Stimulated activated CD8-positive, alpha-beta memory T cell treated with anti-CD3 and anti-CD28 coated beads, Interleukin-12 subunit alpha, Interleukin-12 subunit beta, amount 100 ng/mL, for 24 hours (primary cell): Measurements from ENCODE around the gene PCDHA12.
"Not testable (repeated sequence)": the region's sequence is repeated elsewhere in the genome, so short reads cannot be mapped to it uniquely, and the experiment has no call there.

ENCODE experiments used
- DNase-seq: peaks from one replicate; pipeline ENCODE4 v3.0.0-alpha.2; 2020; ENCODE audit errors: extremely low read depth

The PCDHA12 gene, protein sequence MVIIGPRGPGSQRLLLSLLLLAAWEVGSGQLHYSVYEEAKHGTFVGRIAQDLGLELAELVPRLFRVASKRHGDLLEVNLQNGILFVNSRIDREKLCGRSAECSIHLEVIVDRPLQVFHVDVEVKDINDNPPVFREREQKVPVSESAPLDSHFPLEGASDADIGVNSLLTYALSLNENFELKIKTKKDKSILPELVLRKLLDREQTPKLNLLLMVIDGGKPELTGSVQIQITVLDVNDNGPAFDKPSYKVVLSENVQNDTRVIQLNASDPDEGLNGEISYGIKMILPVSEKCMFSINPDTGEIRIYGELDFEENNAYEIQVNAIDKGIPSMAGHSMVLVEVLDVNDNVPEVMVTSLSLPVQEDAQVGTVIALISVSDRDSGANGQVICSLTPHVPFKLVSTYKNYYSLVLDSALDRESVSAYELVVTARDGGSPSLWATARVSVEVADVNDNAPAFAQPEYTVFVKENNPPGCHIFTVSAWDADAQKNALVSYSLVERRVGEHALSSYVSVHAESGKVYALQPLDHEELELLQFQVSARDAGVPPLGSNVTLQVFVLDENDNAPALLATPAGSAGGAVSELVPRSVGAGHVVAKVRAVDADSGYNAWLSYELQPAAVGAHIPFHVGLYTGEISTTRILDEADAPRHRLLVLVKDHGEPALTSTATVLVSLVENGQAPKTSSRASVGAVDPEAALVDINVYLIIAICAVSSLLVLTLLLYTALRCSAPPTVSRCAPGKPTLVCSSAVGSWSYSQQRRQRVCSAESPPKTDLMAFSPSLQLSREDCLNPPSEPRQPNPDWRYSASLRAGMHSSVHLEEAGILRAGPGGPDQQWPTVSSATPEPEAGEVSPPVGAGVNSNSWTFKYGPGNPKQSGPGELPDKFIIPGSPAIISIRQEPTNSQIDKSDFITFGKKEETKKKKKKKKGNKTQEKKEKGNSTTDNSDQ

GRCh38 chr5:140875085-140876065 lies at the start of gene PCDHA12:
Gene PCDHA12, plus strand, starts transcription at chr5:140875308. Its CDS starts 165 bp downstream, at chr5:140875473.
- no peak for DNase-seq

DNA sequence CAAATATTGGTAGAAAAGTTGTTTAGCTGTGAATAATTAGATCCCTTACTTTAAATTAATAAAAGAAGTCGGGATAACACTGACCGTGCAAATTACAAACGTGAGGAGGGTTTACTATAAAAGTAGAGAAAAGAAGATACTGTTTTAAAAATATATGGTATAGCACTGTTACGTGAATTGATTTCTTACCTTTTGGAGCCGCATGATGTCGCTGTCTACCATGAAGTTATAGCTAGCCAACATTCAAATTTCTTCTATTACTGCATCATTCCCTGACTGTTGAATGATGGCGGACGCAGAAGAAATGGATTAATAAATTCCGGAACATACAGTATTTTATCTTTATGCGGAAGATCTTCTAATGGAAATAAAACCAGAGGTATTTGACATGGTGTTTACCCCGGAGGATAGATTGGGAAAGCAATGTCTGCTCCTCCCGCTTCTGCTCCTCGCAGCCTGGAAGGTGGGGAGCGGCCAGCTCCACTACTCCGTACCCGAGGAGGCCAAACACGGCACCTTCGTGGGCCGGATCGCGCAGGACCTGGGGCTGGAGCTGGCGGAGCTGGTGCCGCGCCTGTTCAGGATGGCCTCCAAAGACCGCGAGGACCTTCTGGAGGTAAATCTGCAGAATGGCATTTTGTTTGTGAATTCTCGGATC lies 47.3 kb upstream of the PCDHA12 start, which contains the start of gene PCDHA6:
PCDHA6 (plus strand) TSS at position 257 of the 658 bp plus-strand sequence; CDS start at position 389, 132 bp downstream.
- no peak for DNase-seq

DNA sequence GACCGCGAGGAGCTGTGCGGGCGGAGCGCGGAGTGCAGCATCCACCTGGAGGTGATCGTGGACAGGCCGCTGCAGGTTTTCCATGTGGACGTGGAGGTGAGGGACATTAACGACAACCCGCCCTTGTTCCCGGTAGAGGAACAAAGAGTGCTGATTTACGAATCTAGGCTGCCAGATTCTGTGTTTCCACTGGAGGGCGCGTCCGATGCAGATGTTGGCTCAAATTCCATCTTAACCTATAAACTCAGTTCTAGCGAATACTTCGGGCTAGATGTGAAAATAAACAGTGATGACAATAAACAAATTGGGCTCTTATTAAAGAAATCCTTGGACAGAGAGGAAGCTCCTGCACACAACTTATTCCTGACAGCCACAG lies 46.8 kb upstream of the PCDHA12 start:
- no peak for DNase-seq

- DNase-seq, result not testable (repeated sequence)
These were observed 45.3 kb upstream of the PCDHA12 start for GRCh38 chr5:140829511-140830501.

DNA sequence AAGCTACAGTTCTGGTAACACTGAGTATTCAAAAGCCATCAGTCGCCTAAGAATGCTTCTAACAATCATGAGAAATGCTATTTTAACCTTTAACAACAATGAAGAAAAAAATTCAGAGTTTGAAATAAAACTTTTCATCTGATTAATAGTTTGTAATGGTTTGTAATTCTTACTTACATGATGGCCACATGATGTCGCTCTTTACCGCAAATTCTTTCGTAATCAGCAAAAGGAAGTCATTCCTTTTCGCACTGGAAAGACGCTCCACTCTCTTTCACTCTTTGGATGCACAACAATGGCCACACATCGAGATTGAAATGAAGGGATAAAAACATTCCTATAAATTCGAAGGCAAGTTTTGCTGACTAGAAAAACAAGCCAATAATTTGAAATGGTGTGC lies 41.1 kb upstream of the PCDHA12 start, which contains the start of gene PCDHA7:
PCDHA7 (plus strand) TSS at position 277 of the 400 bp plus-strand sequence; CDS start at position 392, 115 bp downstream.
- DNase-seq, result no peak

DNA sequence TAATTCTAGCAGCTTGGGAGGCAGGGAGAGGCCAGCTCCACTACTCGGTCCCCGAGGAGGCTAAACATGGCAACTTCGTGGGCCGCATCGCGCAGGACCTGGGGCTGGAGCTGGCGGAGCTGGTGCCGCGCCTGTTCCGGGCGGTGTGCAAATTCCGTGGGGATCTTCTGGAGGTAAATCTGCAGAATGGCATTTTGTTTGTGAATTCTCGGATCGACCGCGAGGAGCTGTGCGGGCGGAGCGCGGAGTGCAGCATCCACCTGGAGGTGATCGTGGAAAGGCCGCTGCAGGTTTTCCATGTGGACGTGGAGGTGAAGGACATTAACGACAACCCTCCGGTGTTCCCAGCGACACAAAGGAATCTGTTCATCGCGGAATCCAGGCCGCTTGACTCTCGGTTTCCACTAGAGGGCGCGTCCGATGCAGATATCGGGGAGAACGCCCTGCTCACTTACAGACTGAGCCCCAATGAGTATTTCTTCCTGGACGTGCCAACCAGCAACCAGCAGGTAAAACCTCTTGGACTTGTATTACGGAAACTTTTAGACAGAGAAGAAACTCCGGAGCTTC lies 40.6 kb upstream of the PCDHA12 start:
- not testable (repeated sequence) for DNase-seq

DNA sequence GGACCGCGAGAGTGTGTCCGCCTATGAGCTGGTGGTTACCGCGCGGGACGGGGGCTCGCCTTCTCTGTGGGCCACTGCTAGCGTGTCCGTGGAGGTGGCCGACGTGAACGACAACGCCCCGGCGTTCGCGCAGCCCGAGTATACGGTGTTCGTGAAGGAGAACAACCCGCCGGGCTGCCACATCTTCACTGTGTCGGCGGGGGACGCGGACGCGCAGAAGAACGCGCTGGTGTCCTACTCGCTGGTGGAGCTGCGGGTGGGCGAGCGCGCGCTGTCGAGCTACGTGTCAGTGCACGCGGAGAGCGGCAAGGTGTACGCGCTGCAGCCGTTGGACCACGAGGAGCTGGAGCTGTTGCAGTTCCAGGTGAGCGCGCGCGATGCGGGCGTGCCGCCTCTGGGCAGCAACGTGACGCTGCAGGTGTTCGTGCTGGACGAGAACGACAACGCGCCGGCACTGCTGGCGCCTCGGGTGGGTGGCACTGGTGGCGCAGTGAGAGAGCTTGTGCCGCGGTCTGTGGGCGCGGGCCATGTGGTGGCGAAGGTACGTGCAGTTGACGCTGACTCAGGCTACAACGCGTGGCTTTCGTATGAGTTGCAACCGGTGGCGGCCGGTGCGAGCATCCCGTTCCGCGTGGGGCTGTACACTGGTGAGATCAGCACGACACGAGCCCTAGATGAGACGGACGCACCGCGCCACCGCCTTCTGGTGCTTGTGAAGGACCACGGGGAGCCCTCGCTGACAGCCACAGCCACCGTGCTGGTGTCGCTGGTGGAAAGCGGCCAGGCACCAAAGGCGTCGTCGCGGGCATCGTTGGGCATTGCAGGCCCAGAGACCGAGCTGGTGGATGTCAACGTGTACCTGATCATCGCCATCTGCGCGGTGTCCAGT lies 39.2 kb upstream of the PCDHA12 start:
- DNase-seq, result no peak

GRCh38 chr5:140840978-140841962 lies 33.8 kb upstream of the PCDHA12 start, which contains the start of gene PCDHA8:
Gene PCDHA8, plus strand, starts transcription at chr5:140841187. Its CDS starts 135 bp downstream, at chr5:140841322.
- DNase-seq, result no peak

GRCh38 chr5:140842798-140843733 lies 32.0 kb upstream of the PCDHA12 start:
- DNase-seq, result no peak

DNA sequence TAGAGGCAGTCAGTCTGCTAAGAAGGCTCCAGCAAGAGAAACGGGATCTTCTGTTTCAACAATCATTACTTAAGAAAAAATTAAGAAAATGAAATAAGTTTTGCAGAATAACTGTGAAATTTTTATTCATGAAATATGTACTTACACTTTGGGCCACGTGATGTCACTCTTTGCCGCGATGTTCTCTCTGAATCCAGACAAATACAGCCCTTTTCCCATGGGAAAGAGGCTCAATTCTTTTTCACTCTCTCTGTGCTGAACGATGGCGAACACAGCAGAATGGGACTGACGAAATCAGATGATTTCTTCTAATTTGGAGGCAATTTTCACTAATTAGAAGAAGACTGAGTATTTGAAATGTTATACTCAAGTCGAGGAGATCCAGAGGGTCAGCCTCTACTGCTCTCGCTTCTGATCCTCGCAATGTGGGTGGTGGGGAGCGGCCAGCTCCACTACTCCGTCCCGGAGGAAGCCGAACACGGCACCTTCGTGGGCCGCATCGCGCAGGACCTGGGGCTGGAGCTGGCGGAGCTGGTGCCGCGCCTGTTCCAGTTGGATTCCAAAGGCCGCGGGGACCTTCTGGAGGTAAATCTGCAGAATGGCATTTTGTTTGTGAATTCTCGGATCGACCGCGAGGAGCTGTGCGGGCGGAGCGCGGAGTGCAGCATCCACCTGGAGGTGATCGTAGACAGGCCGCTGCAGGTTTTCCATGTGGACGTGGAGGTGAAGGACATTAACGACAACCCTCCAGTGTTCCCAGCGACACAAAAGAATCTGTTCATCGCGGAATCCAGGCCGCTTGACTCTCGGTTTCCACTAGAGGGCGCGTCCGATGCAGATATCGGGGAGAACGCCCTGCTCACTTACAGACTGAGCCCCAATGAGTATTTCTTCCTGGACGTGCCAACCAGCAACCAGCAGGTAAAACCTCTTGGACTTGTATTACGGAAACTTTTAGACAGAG lies 26.7 kb upstream of the PCDHA12 start, which contains the start of gene PCDHA9:
PCDHA9 (plus strand) TSS at position 244 of the 964 bp plus-strand sequence; CDS start at position 358, 114 bp downstream.
- not testable (repeated sequence) for DNase-seq

GRCh38 chr5:140849831-140850634 lies 25.1 kb upstream of the PCDHA12 start:
- not testable (repeated sequence) for DNase-seq

DNA sequence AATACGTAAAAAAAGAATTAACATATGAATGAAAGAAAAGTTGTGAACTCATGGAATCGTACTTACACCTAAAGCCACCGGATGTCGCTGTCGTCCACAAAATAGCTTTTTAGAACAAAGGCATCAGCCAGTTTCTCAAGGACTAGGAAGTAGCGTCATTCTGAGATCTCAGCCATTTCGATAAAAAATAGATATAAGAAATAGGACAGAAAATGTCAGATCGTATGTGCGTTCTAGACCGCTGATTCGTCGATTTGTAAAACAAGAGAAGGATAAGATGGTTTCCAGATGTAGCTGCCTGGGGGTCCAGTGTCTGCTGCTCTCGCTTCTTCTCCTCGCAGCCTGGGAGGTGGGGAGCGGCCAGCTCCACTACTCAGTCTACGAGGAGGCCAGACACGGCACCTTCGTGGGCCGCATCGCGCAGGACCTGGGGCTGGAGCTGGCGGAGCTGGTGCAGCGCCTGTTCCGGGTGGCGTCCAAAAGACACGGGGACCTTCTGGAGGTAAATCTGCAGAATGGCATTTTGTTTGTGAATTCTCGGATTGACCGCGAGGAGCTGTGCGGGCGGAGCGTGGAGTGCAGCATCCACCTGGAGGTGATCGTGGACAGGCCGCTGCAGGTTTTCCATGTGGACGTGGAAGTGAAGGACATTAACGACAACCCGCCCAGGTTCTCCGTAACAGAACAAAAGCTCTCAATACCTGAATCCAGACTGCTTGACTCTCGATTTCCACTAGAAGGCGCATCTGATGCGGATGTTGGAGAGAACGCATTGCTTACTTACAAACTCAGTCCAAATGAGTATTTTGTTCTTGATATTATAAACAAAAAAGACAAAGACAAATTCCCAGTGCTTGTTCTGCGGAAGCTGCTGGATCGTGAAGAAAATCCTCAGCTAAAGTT lies 19.1 kb upstream of the PCDHA12 start, which contains the start of gene PCDHA10:
PCDHA10 (plus strand) TSS at position 126 of the 903 bp plus-strand sequence; CDS start at position 278, 152 bp downstream.
- DNase-seq, result no peak
